GM12878 (cell line): ENCODE data around the gene LRRC73. TPM values are rescaled to one million over a fixed set of nuclear protein-coding genes. Genes with fewer than 3 reads are reported as not detected.

Experiments used
- CEBPB ChIP-seq, 2 experiments: fragments of 150-350 bp in 1 of 2; IDR thresholded peaks; 2 replicates each; pipeline ENCODE4 v1.6.1; 2012 to 2014; ENCODE audit warnings: low read depth in 2 of 2, low read length in 2 of 2, borderline replicate concordance in 1 of 2, inconsistent platforms in 1 of 2
- ESRRA ChIP-seq: IDR thresholded peaks from 2 replicates; pipeline ENCODE4 v1.6.1; 2012; ENCODE audit warnings: mild to moderate bottlenecking, low read length, improper control_type of control experiment
- FOXK2 ChIP-seq: fragments of 450-650 bp; IDR thresholded peaks from 2 replicates; pipeline ENCODE4 v1.6.1; 2017; ENCODE audit warnings: mild to moderate bottlenecking, moderate library complexity
- HDAC2 ChIP-seq: fragments of 200-600 bp; sonication (generic); IDR thresholded peaks from 2 replicates; pipeline ENCODE4 v1.6.1; 2017
- MTA3 ChIP-seq: IDR thresholded peaks from 2 replicates; pipeline ENCODE4 v1.6.1; 2012; ENCODE audit warnings: low read length, inconsistent platforms, borderline replicate concordance
- NR2F1 ChIP-seq: fragments of 450-650 bp; conservative IDR thresholded peaks from 2 replicates; pipeline ENCODE4 v1.6.1; 2017; ENCODE audit warnings: mild to moderate bottlenecking
- POLR2AphosphoS2 ChIP-seq: IDR thresholded peaks from 2 replicates; pipeline ENCODE4 v1.6.1; 2011; ENCODE audit warnings: low read depth, mild to moderate bottlenecking, low read length, improper control_type of control experiment, moderate library complexity
- RAD21 ChIP-seq: IDR thresholded peaks from 2 replicates; pipeline ENCODE4 v1.6.1; 2011; ENCODE audit warnings: mild to moderate bottlenecking, low read depth, low read length, moderate library complexity; ENCODE audit not compliant: insufficient read depth
- SIX5 ChIP-seq: IDR thresholded peaks from 2 replicates; pipeline ENCODE4 v1.6.1; 2011; ENCODE audit warnings: mild to moderate bottlenecking, low read depth, low read length, moderate library complexity; ENCODE audit not compliant: severe bottlenecking
- SMAD5 ChIP-seq: IDR thresholded peaks from 2 replicates; pipeline ENCODE4 v1.6.1; 2016; ENCODE audit warnings: antibody characterized with exemption, low read depth
- SUPT20H ChIP-seq: IDR thresholded peaks from 2 replicates; pipeline ENCODE4 v1.6.1; 2011; ENCODE audit warnings: low read depth, mild to moderate bottlenecking, low read length, moderate library complexity, borderline replicate concordance; ENCODE audit not compliant: control insufficient read depth
- ZBTB40 ChIP-seq: fragments of 450-650 bp; IDR thresholded peaks from 2 replicates; pipeline ENCODE4 v1.6.1; 2016; ENCODE audit warnings: mild to moderate bottlenecking, moderate library complexity, borderline replicate concordance
- ZNF274 ChIP-seq: IDR thresholded peaks from one replicate; pipeline ENCODE4 v1.8.0; 2011; ENCODE audit not compliant: insufficient read length, insufficient read depth
- ZNF592 ChIP-seq: fragments of 450-650 bp; IDR thresholded peaks from 2 replicates; pipeline ENCODE4 v1.6.1; 2017; ENCODE audit warnings: mild to moderate bottlenecking, moderate library complexity
- ZNF687 ChIP-seq: fragments of 450-650 bp; IDR thresholded peaks from 2 replicates; pipeline ENCODE4 v1.6.1; 2017; ENCODE audit warnings: mild to moderate bottlenecking, moderate library complexity
- polyA plus RNA-seq, 11 experiments: library from polyadenylated mRNA; depleted of rRNA in 4 of 11; unstranded in 6 of 11; stranded (reverse) in 5 of 11; fragments of >200 nt; fragmentation: Nextera tagmentation in 4 of 11; fragmentation: Illumina TruSeq in 1 of 11; extraction: Ambion mirVana in 4 of 11; extraction: Trizol in 1 of 11; gene quantifications; 1 replicate in 1 of 11; 2 replicates in 10 of 11; pipeline versions ENCODE4 v1.2.1 to v1.2.3, GENCODE V29; 2011 to 2016; ENCODE audit warnings: inconsistent platforms in 2 of 11, missing spikeins in 2 of 11, low read depth in 1 of 11
- total RNA-seq, 4 experiments: library from RNA; depleted of rRNA in 3 of 4; stranded (reverse); fragments of >200 nt in 3 of 4; fragmentation: Illumina TruSeq in 1 of 4; extraction: Trizol in 1 of 4; gene quantifications; 2 replicates each; pipeline versions ENCODE4 v1.2.1 to v1.2.3, GENCODE V29; 2013 to 2021

LRRC73 gene
- total and polyA plus RNA-seq, 10 of the 15 experiments (the other 5 are each of a cell fraction or from before 2014, with no cell fraction given) = 0.13 TPM; not detected in 9

GRCh38 chr6:43516697-43517504 is 6.8 kb upstream of the LRRC73 start, which contains the start of the genes POLR1C and YIPF3 (continued):
- TF ChIP-seq ZBTB40 = peak; percentile 97
- TF ChIP-seq ZNF274 = no peak
- TF ChIP-seq NR2F1 = no peak; the same call in 1 of the 2 replicates
- TF ChIP-seq RAD21 = no peak
- no peak for TF ChIP-seq SUPT20H
- peak; percentile 89; the same call in 1 of the 2 replicates for TF ChIP-seq POLR2AphosphoS2
- TF ChIP-seq FOXK2 = peak; percentile 63; the same call in 1 of the 2 replicates
- peak; percentile 85 for TF ChIP-seq SMAD5
- no peak for TF ChIP-seq ESRRA
- TF ChIP-seq SIX5 = peak; percentile 49
- TF ChIP-seq HDAC2 = no peak
- no peak for TF ChIP-seq CEBPB (IDR thresholded peaks at IDR 0.05; ENCODE audit: borderline replicate concordance in 1 of 2, low read depth in 2 of 2, low read length in 2 of 2)
- TF ChIP-seq MTA3 = no peak
- TF ChIP-seq ZNF592 = no peak
- 0 out of 2 replicates have a peak, but pooled peaks have one; percentile 39 for TF ChIP-seq ZNF687
